NCI-H2196 treated with DMSO at 0.1 percent for 48 hours (cell line): ENCODE results near the gene GINM1.

Experiments used
- DNase-seq: peaks from one replicate; lab custom pipeline; 2025; ENCODE audit not compliant: unreplicated experiment; lab: John Stamatoyannopoulos, UW

Gene GINM1

GRCh38 chr6:149592983-149593382 is 26.8 kb downstream of the GINM1 start:
- DNase-seq: no peak

- DNase-seq: no peak
These were observed 27.2 kb downstream of the GINM1 start for GRCh38 chr6:149593408-149593807.

GRCh38 chr6:149600508-149600907 is 34.3 kb downstream of the GINM1 start:
- no peak for DNase-seq

- no peak for DNase-seq
These were observed 42.3 kb downstream of the GINM1 start for GRCh38 chr6:149608381-149608982.

- DNase-seq: no peak
These were observed 48.2 kb downstream of the GINM1 start for GRCh38 chr6:149614337-149614736.

GRCh38 chr6:149615805-149616204 is 49.6 kb downstream of the GINM1 start:
- DNase-seq: no peak

- DNase-seq: no peak
These were observed 61.5 kb downstream of the GINM1 start for GRCh38 chr6:149627672-149628071.

GRCh38 chr6:149628875-149629510 is 62.8 kb downstream of the GINM1 start:
- no peak for DNase-seq

- no peak for DNase-seq
These were observed 68.1 kb downstream of the GINM1 start for GRCh38 chr6:149634315-149634714.

GRCh38 chr6:149636124-149636523 is 69.9 kb downstream of the GINM1 start:
- no peak for DNase-seq
